K562 treated with DMSO at 1 percent for 48 hours (cell line): Measurements from ENCODE around the gene SEC31B. TPM values are rescaled to one million over a fixed set of nuclear protein-coding genes. Genes with fewer than 3 reads are reported as not detected.

ENCODE experiments used
- total RNA-seq: library from RNA; unstranded; fragments of 300-600 nt; gene quantifications from 2 replicates; pipeline ENCODE4 v1.2.3, GENCODE V29; 2022; ENCODE audit warnings: low replicate concordance; ENCODE audit errors: extremely low read depth

Gene SEC31B
- not detected in 2 replicates for total RNA-seq

GRCh38 chr10:100519311-100520051 is at the start of gene SEC31B:
Gene SEC31B (minus strand): TSS chr10:100519861. CDS start chr10:100516952, 2,909 bp downstream.

GRCh38 chr10:100535715-100536353 is 16.2 kb upstream of the SEC31B start, which contains the start of gene HIF1AN:
Gene HIF1AN (plus strand): TSS chr10:100535943. CDS start chr10:100535959, 16 bp downstream.

GRCh38 chr10:100529475-100530298 is 10.0 kb upstream of the SEC31B start, which contains the start of gene NDUFB8:
Gene NDUFB8 (minus strand): TSS chr10:100529871. CDS start chr10:100529851, 20 bp downstream.

GRCh38 chr10:100462709-100463108 is 57.0 kb downstream of the SEC31B start, which contains the start of gene WNT8B:
Gene WNT8B (plus strand): TSS chr10:100463009. CDS start chr10:100463169, 160 bp downstream.

Other genes with a start within 250 kb of the SEC31B start
- not detected in 2 replicates for gene BLOC1S2, start 233.2 kb downstream of the SEC31B start, total RNA-seq
- not detected in 2 replicates for gene PKD2L1, start 189.6 kb downstream of the SEC31B start, total RNA-seq
- gene SCD, start 172.6 kb downstream of the SEC31B start, total RNA-seq = 65.9 TPM in 1 of 2 replicates, not detected in the other
- gene WNT8B, start 56.9 kb downstream of the SEC31B start, total RNA-seq = not detected in 2 replicates
- gene NDUFB8, start 10.0 kb upstream of the SEC31B start, total RNA-seq = not detected in 2 replicates
- gene HIF1AN, start 16.1 kb upstream of the SEC31B start, total RNA-seq = not detected in 2 replicates
- gene PAX2, start 225.7 kb upstream of the SEC31B start, total RNA-seq = not detected in 2 replicates